GM19468 (cell line): ENCODE results near the gene CORO1A.
"Not testable (repeated sequence)": the region's sequence is repeated elsewhere in the genome, so short reads cannot be mapped to it uniquely, and the experiment has no call there.

Experiments used
- ATAC-seq: cut with Tn5 transposase; IDR thresholded peaks from one replicate; pipeline ENCODE4 v1.9.1; 2021; ENCODE audit warnings: mild to moderate bottlenecking, moderate library complexity, moderate number of reproducible peaks; ENCODE audit not compliant: unreplicated experiment; ENCODE audit errors: extremely low read depth

CORO1A gene

DNA sequence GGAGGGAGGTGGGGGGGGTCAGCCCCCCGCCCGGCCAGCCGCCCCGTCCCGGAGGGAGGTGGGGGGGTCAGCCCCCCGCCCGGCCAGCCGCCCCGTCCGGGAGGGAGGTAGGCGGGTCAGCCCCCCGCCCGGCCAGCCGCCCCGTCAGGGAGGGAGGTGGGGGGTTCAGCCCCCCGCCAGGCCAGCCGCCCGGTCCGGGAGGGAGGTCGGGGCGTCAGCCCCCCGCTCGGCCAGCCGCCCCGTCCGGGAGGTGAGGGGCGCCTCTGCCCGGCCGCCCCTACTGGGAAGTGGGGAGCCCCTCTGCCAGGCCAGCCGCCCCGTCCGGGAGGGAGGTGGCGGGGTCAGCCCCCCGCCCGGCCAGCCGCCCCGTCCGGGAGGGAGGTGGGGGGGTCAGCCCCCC is 14.0 kb upstream of the CORO1A start:
- ATAC-seq: not testable (repeated sequence)

DNA sequence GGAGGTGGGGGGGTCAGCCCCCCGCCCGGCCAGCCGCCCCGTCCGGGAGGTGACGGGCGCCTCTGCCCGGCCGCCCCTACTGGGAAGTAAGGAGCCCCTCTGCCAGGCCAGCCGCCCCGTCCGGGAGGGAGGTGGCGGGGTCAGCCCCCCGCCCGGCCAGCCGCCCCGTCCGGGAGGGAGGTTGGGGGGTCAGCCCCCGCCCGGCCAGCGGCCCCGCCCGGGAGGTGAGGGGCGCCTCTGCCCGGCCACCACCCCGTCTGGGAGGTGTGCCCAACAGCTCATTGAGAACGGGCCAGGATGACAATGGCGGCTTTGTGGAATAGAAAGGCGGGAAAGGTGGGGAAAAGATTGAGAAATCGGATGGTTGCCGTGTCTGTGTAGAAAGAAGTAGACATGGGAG is 13.3 kb upstream of the CORO1A start:
- ATAC-seq: not testable (repeated sequence)

DNA sequence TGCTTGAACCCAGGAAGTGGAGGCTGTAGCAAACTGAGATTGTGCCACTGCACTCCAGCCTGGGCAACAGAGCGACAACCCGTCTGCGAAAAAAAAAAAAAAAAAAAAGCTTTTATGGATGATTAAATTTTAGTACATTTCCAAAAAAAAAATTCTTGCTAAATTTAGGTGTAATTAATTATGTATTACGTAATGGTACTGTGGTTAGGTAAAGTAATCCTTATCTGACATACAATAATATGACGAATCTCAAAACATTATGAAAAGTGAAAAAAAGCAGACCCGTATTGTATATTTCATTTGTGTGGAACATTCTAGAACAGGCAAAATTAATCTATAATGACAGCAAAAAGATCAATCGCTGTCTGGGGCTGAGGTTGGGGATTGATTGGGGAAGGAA is 10.3 kb upstream of the CORO1A start:
- ATAC-seq: no peak

DNA sequence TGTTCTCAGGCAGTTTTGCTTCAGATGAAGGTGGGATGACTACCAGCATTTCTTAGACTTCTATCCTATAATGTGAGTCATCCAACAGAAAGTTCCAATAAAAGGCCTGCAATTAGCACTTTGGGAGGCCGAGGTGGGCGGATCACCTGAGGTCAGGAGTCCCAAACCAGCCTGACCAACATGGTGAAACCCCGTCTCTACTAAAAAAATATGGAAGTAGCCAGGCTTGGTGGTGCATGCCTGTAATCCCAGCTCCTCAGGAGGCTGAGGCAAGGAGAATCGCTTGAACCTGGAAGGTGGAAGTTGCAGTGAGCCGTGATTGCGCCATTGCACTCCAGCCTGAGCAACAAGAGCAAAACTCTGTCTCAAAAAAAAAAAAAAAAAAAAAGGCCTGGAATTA is 6.5 kb upstream of the CORO1A start:
- not testable (repeated sequence) for ATAC-seq

DNA sequence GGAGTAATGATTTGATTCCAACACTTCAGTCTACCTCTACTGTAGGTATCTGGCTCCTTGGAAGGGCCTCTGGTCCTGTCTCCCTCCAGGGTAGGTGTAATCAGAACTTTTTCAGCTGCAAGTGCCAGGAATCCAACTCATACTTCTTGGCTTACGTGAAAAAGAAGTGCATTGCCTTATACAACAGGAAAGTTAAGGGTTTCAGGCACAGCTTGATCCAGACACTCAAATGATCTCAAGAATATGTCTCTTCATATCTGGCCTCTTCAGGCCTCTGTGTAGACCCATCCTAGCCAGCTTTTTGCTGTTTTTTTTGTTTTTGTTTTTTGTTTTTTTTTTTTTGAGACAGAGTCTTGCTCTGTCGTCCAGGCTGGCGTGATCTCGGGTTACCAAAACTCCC is 4.2 kb upstream of the CORO1A start:
- ATAC-seq: no peak

DNA sequence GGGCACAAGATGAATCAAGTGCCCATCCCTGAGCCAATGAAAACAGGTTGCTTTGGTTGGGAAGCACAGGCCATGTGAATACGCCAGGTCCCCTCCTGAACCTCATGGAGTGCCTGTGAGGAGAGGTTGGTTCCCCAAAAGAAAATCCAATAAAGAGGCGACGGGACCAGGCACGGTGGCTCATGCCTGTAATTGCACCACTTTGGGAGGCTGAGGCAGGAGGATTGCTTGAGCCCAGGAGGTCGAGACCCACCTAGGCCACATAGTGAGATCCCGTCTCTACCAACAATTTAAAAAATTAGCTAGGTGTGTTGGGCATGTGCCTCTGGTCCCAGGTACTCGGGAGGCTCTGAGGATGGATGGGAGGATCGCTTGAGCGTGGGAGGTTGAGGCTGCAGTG is 3.5 kb upstream of the CORO1A start:
- ATAC-seq: no peak

DNA sequence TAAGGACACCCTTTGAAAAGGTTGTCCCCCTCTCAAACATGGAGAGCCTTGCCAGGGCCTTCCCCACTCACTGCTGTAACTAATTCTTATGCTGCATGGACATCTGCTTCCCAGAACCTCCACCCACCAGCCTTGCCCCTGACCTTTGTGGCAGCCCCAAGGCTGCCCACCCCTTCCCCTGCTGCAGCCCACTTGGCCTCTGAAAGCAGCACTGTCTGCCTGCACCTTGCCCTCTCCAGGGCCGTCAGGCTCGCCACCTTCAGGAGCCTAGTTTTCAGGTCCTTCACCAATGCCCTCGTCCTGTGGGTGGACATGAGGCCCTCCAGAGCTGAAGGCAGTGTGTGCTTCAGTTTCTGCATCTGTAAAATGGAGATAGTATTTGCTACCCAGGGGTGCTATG is 2.7 kb upstream of the CORO1A start:
- ATAC-seq: no peak

DNA sequence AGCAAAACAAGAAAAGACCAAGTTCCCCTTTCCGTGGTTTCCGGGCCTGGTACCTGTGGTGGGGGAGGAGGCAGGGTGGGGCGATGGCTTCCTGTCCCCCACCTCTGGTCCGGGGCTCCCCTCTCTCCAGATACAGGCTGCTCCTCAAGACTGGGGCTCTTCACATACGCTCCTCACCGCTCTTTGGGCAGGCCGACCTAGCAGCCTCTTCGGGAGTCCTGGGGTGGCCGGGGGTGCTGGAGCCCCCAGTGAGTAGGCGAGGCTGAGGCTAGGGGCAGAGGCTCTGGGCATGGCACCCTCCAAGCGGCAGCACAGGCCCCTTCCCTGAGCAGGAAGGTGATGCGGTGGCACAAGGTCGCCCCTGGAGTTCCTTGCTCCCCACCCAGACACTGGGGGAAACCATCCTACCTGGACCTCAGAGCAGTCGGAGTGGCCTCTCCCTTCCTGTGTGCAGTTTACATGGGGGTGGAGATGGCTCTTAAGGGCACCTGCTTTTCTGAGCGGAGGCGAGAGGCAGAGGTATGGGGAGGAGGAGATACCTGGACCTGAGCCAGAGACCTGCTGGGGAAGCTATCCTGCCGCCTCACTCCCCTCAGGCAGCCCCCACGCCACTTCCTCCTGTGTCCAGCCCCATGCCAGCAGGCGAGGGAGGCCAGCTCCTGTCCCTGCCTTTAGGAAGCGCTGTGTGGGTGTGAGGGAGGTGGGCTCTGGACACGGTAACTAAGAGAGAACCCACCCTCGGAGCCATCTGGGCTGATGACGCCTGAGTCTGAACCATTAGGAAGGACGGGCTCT is 891 bp downstream of the CORO1A start:
- no peak for ATAC-seq

DNA sequence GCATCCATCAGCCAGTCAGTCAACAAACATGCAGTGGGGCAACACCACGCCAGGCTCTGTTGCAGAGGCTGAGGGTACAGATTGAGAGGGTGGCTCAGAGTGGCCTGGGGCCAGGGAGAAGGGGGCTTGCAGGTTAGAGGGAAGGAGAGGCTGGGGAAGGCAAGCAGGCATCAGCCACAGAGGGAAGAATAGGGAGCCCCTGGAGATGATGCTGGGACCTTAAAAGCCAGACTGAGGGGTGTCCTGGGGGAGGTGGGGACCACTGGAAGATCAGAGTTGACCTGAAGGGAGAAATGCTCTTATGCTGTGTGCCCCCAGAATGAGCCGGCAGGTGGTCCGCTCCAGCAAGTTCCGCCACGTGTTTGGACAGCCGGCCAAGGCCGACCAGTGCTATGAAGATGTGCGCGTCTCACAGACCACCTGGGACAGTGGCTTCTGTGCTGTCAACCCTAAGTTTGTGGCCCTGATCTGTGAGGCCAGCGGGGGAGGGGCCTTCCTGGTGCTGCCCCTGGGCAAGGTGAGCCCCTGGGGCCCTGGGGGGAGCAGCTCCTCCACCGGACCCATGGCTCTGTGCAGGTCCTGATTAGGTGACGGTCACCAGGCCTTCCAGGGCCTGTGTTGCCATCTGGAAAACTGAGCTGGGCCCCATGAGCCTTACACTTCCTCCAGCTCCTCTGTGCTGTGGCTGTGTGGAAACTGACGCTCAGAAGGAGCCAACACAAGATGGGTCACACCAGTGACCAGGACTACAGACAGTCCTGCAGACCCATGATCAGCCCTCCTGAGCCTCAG is 1.7 kb downstream of the CORO1A start:
- ATAC-seq: no peak

DNA sequence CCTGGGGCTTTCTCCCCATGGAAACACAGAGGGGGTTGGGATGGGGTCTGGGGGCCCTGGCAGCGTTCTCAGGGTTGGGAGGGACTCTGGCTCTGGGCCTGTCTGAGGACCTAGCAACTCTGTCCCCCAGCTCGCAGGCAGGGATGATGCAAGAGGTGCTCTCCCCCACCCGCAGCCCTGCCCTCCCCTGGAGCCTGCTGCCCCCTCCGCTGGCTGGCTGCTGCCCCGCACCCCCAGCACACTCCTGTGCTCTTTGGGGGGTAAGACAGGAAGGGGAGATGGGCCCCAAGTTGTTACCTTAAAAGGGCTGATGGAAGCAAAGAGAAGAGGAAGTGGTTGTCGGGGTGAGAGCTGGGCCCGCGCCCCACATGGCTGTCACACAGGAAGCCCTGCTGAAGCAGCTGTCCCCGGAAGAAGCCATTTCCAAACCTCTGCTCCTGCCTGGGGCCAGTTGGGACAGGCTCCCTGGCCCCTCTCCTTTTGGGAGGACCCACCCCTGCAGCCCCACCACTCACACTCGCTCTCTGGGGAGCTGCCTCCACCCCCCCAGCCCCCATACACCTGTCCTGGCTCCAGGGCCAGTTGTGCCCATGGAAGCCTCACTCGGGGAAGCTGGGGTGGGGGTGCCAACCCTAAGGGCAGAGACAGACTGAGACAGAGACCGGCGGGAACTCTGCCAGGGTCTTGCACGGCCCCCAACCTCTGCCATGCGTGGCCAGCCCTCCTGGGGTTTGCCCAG is 2.5 kb downstream of the CORO1A start:
- ATAC-seq: no peak

DNA sequence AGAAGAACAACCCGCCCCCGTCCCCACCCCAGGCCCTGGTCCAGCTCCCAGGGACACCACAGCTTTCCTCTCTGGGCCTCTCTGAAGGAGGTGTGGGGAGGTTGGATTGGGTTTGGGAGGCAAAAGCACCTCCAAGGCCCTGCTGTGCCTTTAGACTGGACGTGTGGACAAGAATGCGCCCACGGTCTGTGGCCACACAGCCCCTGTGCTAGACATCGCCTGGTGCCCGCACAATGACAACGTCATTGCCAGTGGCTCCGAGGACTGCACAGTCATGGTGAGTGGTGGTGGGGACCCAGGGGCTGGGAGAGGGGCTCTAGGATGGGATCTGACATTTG is 3.0 kb downstream of the CORO1A start:
- no peak for ATAC-seq

DNA sequence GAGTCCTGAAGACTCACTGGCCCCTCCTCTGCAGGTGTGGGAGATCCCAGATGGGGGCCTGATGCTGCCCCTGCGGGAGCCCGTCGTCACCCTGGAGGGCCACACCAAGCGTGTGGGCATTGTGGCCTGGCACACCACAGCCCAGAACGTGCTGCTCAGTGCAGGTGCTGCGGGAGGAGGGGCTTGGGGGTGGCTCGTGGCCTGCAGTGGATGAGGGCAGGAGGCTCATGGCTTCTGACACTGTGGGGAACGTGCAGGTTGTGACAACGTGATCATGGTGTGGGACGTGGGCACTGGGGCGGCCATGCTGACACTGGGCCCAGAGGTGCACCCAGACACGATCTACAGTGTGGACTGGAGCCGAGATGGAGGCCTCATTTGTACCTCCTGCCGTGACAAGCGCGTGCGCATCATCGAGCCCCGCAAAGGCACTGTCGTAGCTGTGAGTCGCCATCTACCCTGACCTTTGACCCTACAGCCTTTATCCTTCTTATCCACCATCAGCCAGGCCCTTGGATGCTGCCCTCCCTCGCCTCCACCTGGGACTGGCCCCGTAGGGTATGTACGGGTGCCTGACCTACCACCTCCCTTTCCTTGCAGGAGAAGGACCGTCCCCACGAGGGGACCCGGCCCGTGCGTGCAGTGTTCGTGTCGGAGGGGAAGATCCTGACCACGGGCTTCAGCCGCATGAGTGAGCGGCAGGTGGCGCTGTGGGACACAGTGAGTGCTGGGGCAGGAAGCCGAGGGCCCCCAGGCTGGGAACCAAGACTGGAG is 3.6 kb downstream of the CORO1A start:
- no peak for ATAC-seq

DNA sequence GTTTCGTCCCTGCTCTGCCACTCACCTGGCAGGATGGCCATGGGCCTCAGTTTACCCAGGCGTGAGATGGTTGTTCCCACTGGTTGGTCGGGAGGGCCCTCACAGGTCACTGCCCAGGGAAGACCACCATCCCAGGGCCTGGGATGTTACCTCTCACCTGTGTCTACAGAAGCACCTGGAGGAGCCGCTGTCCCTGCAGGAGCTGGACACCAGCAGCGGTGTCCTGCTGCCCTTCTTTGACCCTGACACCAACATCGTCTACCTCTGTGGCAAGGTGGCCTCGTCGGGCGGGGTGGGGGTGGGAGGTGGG is 4.1 kb downstream of the CORO1A start:
- no peak for ATAC-seq

DNA sequence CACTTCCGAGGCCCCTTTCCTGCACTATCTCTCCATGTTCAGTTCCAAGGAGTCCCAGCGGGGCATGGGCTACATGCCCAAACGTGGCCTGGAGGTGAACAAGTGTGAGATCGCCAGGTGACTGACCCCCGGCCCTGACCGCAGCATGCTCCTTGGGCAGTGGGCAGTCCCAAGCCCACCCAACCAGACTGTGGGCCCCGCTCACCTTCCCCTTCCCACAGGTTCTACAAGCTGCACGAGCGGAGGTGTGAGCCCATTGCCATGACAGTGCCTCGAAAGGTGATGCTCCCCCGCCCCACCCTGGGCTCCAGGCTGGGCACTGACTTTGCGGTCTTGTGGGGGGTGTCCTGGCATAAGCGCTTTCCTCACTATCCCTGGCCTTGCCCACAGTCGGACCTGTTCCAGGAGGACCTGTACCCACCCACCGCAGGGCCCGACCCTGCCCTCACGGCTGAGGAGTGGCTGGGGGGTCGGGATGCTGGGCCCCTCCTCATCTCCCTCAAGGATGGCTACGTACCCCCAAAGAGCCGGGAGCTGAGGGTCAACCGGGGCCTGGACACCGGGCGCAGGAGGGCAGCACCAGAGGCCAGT is 4.7 kb downstream of the CORO1A start:
- no peak for ATAC-seq

DNA sequence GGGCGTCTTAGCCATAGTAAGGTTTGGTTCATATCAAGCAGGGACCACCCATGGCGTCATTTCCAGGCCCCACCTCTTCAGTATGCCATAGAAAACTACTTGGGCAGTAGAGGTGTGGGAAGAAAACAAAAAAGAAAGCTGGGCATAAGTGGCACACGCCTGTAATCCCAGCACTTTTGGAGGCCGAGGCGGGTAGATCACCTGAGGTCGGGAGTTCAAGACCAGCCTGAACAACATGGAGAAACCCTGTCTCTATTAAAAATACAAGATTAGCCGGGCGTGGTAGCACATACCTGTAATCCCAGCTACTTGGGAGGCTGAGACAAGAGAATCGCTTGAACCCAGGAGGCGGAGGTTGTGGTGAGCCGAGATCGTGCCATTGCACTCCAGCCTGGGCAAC is 7.8 kb downstream of the CORO1A start:
- ATAC-seq: not testable (repeated sequence)

DNA sequence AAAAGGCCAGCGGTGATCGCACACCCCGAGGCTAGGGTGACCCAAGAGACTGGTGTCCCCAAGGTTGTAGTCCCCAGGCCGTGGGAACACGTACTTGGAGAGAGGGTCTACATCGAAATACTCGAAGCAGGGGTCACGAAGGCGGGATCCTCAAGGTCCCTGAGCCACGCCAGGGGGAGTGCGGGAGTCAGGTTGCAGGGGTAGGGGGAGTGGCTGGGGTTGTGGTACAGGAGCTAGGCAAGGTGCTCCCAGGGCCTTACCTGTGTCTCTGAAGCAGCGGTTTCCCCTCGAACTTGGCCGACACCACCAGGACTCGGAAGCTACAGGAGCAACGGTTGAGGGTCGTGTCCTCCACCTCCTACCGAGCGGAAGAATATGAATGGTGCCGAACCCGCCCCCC is 9.7 kb downstream of the CORO1A start:
- not testable (repeated sequence) for ATAC-seq

DNA sequence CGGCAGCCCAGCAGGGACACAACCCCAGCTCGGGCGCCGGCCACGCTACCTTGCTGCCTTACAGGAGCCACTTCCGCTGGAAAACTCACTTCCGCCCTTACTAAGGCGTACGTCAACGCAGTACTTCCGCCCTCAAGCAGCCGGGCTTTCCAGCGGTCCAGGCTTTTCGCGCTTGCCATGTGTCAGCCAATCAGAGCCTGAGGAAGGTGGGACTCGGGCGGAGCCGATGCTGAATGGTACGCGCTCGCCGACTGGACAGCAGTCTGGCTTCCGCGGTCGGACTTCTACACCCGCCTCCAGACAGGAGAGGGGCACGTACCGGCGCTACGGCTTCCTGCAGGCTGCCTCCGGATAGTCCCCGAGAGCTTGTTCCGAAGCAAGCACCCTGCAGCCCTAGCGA is 10.2 kb downstream of the CORO1A start, which contains the start of the genes BOLA2B and SLX1A:
Gene BOLA2B, minus strand, starts transcription at position 52 of the 400 bp plus-strand sequence. CDS start 71 bp downstream, outside the sequence.
Gene SLX1A, plus strand, starts transcription at position 261 of the 400 bp plus-strand sequence. CDS start 210 bp downstream, outside the sequence.
- ATAC-seq: peak; percentile 90

DNA sequence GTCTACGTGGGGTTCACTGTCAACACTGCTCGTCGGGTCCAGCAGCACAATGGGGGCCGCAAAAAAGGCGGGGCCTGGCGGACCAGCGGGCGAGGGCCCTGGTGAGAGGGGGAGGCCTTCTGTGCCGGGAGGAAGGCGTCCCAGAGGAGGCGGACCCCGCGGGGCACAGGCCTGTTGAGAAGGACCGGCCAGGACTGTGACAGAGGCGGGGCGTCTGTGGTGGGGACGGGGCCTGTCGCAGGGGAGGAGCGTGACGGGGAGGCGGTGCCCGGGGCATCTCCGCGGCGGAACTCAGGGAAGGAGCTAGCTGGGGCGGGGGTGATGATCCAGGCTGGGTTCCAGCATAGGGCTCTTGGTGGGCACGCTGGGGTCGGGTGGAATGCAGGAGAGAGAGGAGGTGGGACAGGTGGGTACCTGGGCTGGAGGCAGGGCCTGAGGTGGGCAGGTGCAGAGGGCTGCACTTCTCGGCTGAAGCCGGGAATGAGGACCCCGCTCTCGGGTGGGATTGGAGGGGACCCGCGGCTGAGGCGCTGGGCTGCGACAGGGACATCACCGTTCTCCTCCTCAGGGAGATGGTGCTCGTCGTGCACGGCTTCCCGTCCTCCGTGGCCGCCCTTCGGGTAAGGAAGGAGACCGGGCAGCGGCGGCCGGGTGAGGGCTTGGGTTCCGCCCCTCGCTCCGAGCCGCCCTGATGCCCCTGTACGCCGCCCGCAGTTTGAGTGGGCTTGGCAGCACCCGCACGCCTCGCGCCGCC is 10.9 kb downstream of the CORO1A start:
- ATAC-seq: peak; percentile 15

DNA sequence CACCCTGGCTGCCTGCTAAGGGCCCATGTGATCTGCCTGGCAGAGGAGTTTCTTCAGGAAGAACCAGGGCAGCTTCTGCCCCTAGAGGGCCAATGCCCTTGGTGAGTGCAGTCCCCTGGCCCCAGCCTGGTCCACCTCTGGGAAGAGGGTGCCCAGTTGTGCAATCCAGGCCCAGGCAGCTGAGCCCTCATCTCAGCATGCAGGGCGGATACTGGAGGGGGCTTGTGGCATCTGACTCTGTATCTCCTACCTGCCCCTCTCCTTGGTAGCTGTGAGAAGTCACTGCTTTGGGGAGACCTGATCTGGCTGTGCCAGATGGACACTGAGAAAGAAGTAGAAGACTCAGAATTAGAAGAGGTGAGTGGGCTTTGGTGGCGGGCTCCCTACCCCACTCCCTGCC is 13.6 kb downstream of the CORO1A start:
- not testable (repeated sequence) for ATAC-seq
